ENCODE results near the gene TPSB2. TPM values are rescaled to one million over a fixed set of nuclear protein-coding genes. Genes with fewer than 3 reads are reported as not detected.

The TPSB2 gene
- total and polyA plus RNA-seq, 4 donors: 0.46 to 154 (median 52.2) TPM

GRCh38 chr16:1220098-1220728 lies 9.8 kb downstream of the TPSB2 start:
- ATAC-seq (ENCODE audit: insufficient read depth, low FRiP score) (no peak), DNase-seq (no peak)
- no peak overlapping the region for H3K9ac ChIP-seq (ENCODE audit: insufficient read depth in 1 of 2, low read length in 2 of 2)
- H3K4me3 ChIP-seq: no peak overlapping the region
- H3K36me3 ChIP-seq (ENCODE audit: control insufficient read depth in 4 of 4, insufficient read depth in 4 of 4, low read length in 4 of 4): no peaks in the 10 kb centered on the region
- no peak for TF ChIP-seq CTCF (IDR thresholded peaks at IDR 0.05; ENCODE audit: control extremely low read depth, extremely low read depth)
- no peak overlapping the region for H3K27ac ChIP-seq (ENCODE audit: low read depth in 1 of 2, low read length in 1 of 2)
- no peaks in the 10 kb centered on the region for H3K27me3 ChIP-seq (ENCODE audit: control insufficient read depth in 3 of 3, insufficient read depth in 3 of 3, low read length in 2 of 3)
- no peaks in the 10 kb centered on the region for H3K9me3 ChIP-seq (ENCODE audit: control insufficient read depth in 4 of 4, insufficient read depth in 3 of 4, low read length in 3 of 4)
- WGBS, 2 donors: 91 to 93% methylated on average over 55 of the region's 55 CpGs
- H3K4me1 ChIP-seq (ENCODE audit: control insufficient read depth in 5 of 5, insufficient read depth in 5 of 5, low read length in 5 of 5): no peaks in the 10 kb centered on the region

- no peak overlapping the region for H3K4me3 ChIP-seq
- no peak overlapping the region for H3K9ac ChIP-seq (ENCODE audit: insufficient read depth in 1 of 2, low read length in 2 of 2)
- H3K27me3 ChIP-seq (ENCODE audit: control insufficient read depth in 3 of 3, insufficient read depth in 3 of 3, low read length in 2 of 3): no peaks in the 10 kb centered on the region
- no peaks in the 10 kb centered on the region for H3K36me3 ChIP-seq (ENCODE audit: control insufficient read depth in 4 of 4, insufficient read depth in 4 of 4, low read length in 4 of 4)
- 82 to 84% methylated on average over 24 of the region's 24 CpGs for WGBS, 2 donors
- no peak for ATAC-seq (ENCODE audit: insufficient read depth, low FRiP score)
- H3K27ac ChIP-seq (ENCODE audit: low read depth in 1 of 2, low read length in 1 of 2): no peak overlapping the region
- no peaks in the 10 kb centered on the region for H3K4me1 ChIP-seq (ENCODE audit: control insufficient read depth in 5 of 5, insufficient read depth in 5 of 5, low read length in 5 of 5)
- H3K9me3 ChIP-seq (ENCODE audit: control insufficient read depth in 4 of 4, insufficient read depth in 3 of 4, low read length in 3 of 4): no peaks in the 10 kb centered on the region
- DNase-seq: no peak
- TF ChIP-seq CTCF (IDR thresholded peaks at IDR 0.05; ENCODE audit: control extremely low read depth, extremely low read depth): no peak
Measured at GRCh38 chr16:1218930-1219611, 10.9 kb downstream of the TPSB2 start.

GRCh38 chr16:1218061-1218929 lies 11.7 kb downstream of the TPSB2 start:
- ATAC-seq (ENCODE audit: insufficient read depth, low FRiP score): no peak

More at GRCh38 chr16:1218061-1218929, 11.7 kb downstream of the TPSB2 start:
- H3K27me3 ChIP-seq (ENCODE audit: control insufficient read depth in 3 of 3, insufficient read depth in 3 of 3, low read length in 2 of 3): no peaks in the 10 kb centered on the region
- no peak for DNase-seq
- H3K4me3 ChIP-seq: no peak overlapping the region
- WGBS, 2 donors: 87 to 90% methylated on average over 48 to 49 of the region's 49 CpGs
- H3K9me3 ChIP-seq (ENCODE audit: control insufficient read depth in 4 of 4, insufficient read depth in 3 of 4, low read length in 3 of 4): no peaks in the 10 kb centered on the region
- no peak overlapping the region for H3K9ac ChIP-seq (ENCODE audit: insufficient read depth in 1 of 2, low read length in 2 of 2)
- no peaks in the 10 kb centered on the region for H3K4me1 ChIP-seq (ENCODE audit: control insufficient read depth in 5 of 5, insufficient read depth in 5 of 5, low read length in 5 of 5)
- no peak for TF ChIP-seq CTCF (IDR thresholded peaks at IDR 0.05; ENCODE audit: control extremely low read depth, extremely low read depth)
- no peak overlapping the region for H3K27ac ChIP-seq (ENCODE audit: low read depth in 1 of 2, low read length in 1 of 2)
- no peaks in the 10 kb centered on the region for H3K36me3 ChIP-seq (ENCODE audit: control insufficient read depth in 4 of 4, insufficient read depth in 4 of 4, low read length in 4 of 4)

All from lung (tissue), 12 donors.